Measurements from ENCODE around the gene ASRGL1.
"Not testable (repeated sequence)": the region's sequence is repeated elsewhere in the genome, so short reads cannot be mapped to it uniquely, and the experiment has no call there.

DNA sequence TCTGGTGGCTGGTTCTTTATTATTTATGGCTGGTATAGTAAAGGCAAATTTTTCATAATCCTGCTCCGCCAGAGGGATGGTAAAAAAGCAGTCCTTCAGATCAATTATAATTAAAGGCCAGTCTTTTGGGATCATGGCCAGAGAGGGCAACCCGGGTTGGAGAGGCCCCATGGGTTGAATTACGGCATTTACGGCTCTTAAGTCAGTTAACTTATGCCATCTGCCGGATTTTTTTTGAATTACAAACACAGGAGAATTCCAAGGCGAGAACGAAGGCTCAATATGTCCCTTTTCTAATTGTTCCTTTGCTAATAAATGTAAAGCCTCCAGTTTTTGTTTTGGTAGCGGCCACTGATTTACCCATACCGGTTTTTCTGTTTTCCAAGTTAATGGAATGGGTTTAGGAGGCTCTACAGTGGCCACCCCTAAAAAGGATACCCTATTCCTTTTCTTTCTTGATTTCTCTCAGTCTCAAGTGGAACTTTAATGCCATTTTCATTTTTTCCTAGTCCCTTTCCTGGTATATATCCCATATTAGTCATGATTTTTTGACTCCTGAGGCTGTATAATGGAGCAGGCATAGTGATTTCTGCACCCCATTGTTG lies 41.3 kb downstream of the ASRGL1 start:
- TF ChIP-seq POLR2A (IDR thresholded peaks at IDR 0.05; ENCODE audit: low read length); ZFP36 (IDR thresholded peaks at IDR 0.05; ENCODE audit: borderline replicate concordance, partially characterized antibody); HES2 (IDR thresholded peaks at IDR 0.05): not testable (repeated sequence)
- TF ChIP-seq, protein P1, sequence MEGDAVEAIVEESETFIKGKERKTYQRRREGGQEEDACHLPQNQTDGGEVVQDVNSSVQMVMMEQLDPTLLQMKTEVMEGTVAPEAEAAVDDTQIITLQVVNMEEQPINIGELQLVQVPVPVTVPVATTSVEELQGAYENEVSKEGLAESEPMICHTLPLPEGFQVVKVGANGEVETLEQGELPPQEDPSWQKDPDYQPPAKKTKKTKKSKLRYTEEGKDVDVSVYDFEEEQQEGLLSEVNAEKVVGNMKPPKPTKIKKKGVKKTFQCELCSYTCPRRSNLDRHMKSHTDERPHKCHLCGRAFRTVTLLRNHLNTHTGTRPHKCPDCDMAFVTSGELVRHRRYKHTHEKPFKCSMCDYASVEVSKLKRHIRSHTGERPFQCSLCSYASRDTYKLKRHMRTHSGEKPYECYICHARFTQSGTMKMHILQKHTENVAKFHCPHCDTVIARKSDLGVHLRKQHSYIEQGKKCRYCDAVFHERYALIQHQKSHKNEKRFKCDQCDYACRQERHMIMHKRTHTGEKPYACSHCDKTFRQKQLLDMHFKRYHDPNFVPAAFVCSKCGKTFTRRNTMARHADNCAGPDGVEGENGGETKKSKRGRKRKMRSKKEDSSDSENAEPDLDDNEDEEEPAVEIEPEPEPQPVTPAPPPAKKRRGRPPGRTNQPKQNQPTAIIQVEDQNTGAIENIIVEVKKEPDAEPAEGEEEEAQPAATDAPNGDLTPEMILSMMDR (IDR thresholded peaks at IDR 0.05) = peak; percentile 62
- TF ChIP-seq, protein P2, sequence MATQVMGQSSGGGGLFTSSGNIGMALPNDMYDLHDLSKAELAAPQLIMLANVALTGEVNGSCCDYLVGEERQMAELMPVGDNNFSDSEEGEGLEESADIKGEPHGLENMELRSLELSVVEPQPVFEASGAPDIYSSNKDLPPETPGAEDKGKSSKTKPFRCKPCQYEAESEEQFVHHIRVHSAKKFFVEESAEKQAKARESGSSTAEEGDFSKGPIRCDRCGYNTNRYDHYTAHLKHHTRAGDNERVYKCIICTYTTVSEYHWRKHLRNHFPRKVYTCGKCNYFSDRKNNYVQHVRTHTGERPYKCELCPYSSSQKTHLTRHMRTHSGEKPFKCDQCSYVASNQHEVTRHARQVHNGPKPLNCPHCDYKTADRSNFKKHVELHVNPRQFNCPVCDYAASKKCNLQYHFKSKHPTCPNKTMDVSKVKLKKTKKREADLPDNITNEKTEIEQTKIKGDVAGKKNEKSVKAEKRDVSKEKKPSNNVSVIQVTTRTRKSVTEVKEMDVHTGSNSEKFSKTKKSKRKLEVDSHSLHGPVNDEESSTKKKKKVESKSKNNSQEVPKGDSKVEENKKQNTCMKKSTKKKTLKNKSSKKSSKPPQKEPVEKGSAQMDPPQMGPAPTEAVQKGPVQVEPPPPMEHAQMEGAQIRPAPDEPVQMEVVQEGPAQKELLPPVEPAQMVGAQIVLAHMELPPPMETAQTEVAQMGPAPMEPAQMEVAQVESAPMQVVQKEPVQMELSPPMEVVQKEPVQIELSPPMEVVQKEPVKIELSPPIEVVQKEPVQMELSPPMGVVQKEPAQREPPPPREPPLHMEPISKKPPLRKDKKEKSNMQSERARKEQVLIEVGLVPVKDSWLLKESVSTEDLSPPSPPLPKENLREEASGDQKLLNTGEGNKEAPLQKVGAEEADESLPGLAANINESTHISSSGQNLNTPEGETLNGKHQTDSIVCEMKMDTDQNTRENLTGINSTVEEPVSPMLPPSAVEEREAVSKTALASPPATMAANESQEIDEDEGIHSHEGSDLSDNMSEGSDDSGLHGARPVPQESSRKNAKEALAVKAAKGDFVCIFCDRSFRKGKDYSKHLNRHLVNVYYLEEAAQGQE (IDR thresholded peaks at IDR 0.05) = not testable (repeated sequence)

Data from A549 (cell line).